Measurements from ENCODE around the gene MX2.

- TF ChIP-seq CTCF (conservative IDR thresholded peaks at IDR 0.05; ENCODE audit: low read depth in 2 of 2) = no peak
- no peak for TF ChIP-seq EZH2 (IDR thresholded peaks at IDR 0.05; ENCODE audit: low read depth, unreplicated experiment)
- no peak for TF ChIP-seq EZH2phosphoT487 (IDR thresholded peaks at IDR 0.05; ENCODE audit: unreplicated experiment)
- TF ChIP-seq POLR2AphosphoS5 (IDR thresholded peaks at IDR 0.05; ENCODE audit: low read depth) = no peak
- TF ChIP-seq STAT1 (IDR thresholded peaks at IDR 0.05; ENCODE audit: unreplicated experiment) = no peak
- TF ChIP-seq CREB1 (CRISPR knock-in tag; IDR thresholded peaks at IDR 0.05; ENCODE audit: low read depth) = no peak
- TF ChIP-seq REST (IDR thresholded peaks at IDR 0.05; ENCODE audit: unreplicated experiment) = no peak
Measured at GRCh38 chr21:41442481-41443186, 80.8 kb downstream of the MX2 start.
